K562 (cell line): ENCODE results near the gene GZMM. TPM values are rescaled to one million over a fixed set of nuclear protein-coding genes. Genes with fewer than 3 reads are reported as not detected.

Source experiments
- CBX8 ChIP-seq: fragments of 200-600 bp; sonication (generic); IDR thresholded peaks from 2 replicates; pipeline ENCODE4 v1.6.1; 2012; ENCODE audit warnings: borderline replicate concordance, mixed run types, low read depth, mild to moderate bottlenecking, moderate library complexity, mixed read lengths, low read length, control low read depth, inconsistent platforms; ENCODE audit not compliant: poor library complexity, severe bottlenecking; ENCODE audit errors: extremely low read depth
- DIDO1 ChIP-seq: fragments of 450-650 bp; IDR thresholded peaks from 2 replicates; pipeline ENCODE4 v1.6.1; 2016; ENCODE audit warnings: low read depth, missing biosample characterization, missing genetic modification characterization
- DPF2 ChIP-seq: fragments of 450-650 bp; IDR thresholded peaks from 2 replicates; pipeline ENCODE4 v1.6.1; 2016
- FOXO4 ChIP-seq: fragments of 450-650 bp; formaldehyde crosslinking; IDR thresholded peaks from 2 replicates; pipeline ENCODE4 v1.4.0; 2020; ENCODE audit warnings: mild to moderate bottlenecking, moderate library complexity
- HIVEP1 ChIP-seq: fragments of 250-450 bp; sonication (Bioruptor Pico); IDR thresholded peaks from 2 replicates; pipeline ENCODE4 v1.4.0; 2020; ENCODE audit warnings: mild to moderate bottlenecking
- MAFK ChIP-seq: IDR thresholded peaks from 2 replicates; pipeline ENCODE4 v1.6.1; 2011; ENCODE audit warnings: low read length, improper control_type of control experiment
- MYNN ChIP-seq, 2 experiments: sonication (generic); formaldehyde crosslinking in 1 of 2; IDR thresholded peaks; 2 replicates each; pipeline versions ENCODE4 v1.5.0 to v1.6.1; 2016 to 2020; ENCODE audit warnings: antibody characterized with exemption in 1 of 2, missing genetic modification reagents in 1 of 2
- RB1 ChIP-seq: fragments of 450-650 bp; IDR thresholded peaks from 2 replicates; pipeline ENCODE4 v1.6.1; 2017; ENCODE audit warnings: low read depth, mild to moderate bottlenecking
- REST ChIP-seq, 2 experiments: fragments of 450-650 bp; formaldehyde crosslinking in 1 of 2; IDR thresholded peaks; 2 replicates each; pipeline versions ENCODE4 v1.4.0 to v1.6.1; 2014 to 2020; ENCODE audit warnings: mild to moderate bottlenecking in 2 of 2, borderline replicate concordance in 1 of 2, low read depth in 1 of 2
- RHOXF2B ChIP-seq: fragments of 250-450 bp; sonication (Bioruptor Pico); conservative IDR thresholded peaks from 2 replicates; pipeline ENCODE4 v1.5.1; 2021
- SFPQ ChIP-seq: fragments of 200-400 bp; formaldehyde crosslinking; IDR thresholded peaks from 2 replicates; pipeline ENCODE4 v1.6.1; 2017; ENCODE audit warnings: mild to moderate bottlenecking, low read depth, low read length, moderate library complexity
- TAF1 ChIP-seq: IDR thresholded peaks from 2 replicates; pipeline ENCODE4 v1.6.1; 2011; ENCODE audit warnings: mild to moderate bottlenecking, low read length, moderate library complexity; ENCODE audit not compliant: insufficient read depth, control insufficient read depth, severe bottlenecking; ENCODE audit errors: extremely low read depth
- ZNF444 ChIP-seq: fragments of 250-450 bp; sonication (Bioruptor Pico); IDR thresholded peaks from 2 replicates; pipeline ENCODE4 v1.4.0; 2020; ENCODE audit warnings: mild to moderate bottlenecking, moderate library complexity
- polyA plus RNA-seq, 8 experiments: library from polyadenylated mRNA; depleted of rRNA in 4 of 8; stranded (reverse) in 5 of 8; unstranded in 3 of 8; fragments of >200 nt; fragmentation: Nextera tagmentation in 2 of 8; fragmentation: Illumina TruSeq in 1 of 8; extraction: Ambion mirVana in 2 of 8; extraction: Trizol in 1 of 8; gene quantifications; 2 replicates each; pipeline versions ENCODE4 v1.2.1 to v1.2.3, GENCODE V29; 2011 to 2014; ENCODE audit warnings: inconsistent platforms in 1 of 8, missing spikeins in 1 of 8
- total RNA-seq, 7 experiments: library from RNA; depleted of rRNA in 6 of 7; stranded (reverse); fragments of >200 nt in 6 of 7; fragmentation: Illumina TruSeq in 2 of 7; extraction: Trizol in 2 of 7; gene quantifications; 2 replicates each; pipeline versions ENCODE4 v1.2.1 to v1.2.3, GENCODE V29; 2011 to 2021; ENCODE audit warnings: low replicate concordance in 1 of 7

The GZMM gene
- total and polyA plus RNA-seq, 9 of the 15 experiments (the other 6 are each of a cell fraction or from before 2014, with no cell fraction given), result 0.08 to 2.6 (median 0.70) TPM; not detected in 2

- TF ChIP-seq SFPQ (no peak), RHOXF2B (CRISPR knock-in tag) (no peak), RB1 (peak; percentile 62), CBX8 (no peak), MYNN (IDR thresholded peaks at IDR 0.05) (peak; percentile 55; the same call in 1 of the 2 replicates), MYNN (CRISPR knock-in tag; IDR thresholded peaks at IDR 0.05) (no peak), FOXO4 (CRISPR knock-in tag) (no peak), DPF2 (no peak), ZNF444 (CRISPR knock-in tag) (no peak), REST (IDR thresholded peaks at IDR 0.05; ENCODE audit: borderline replicate concordance) (peak; percentile 98), REST (CRISPR knock-in tag; IDR thresholded peaks at IDR 0.05; ENCODE audit: low read depth) (0 out of 2 replicates have a peak, but pooled peaks have one; percentile 60), HIVEP1 (CRISPR knock-in tag) (no peak), MAFK (no peak), TAF1 (peak; percentile 97), DIDO1 (tag) (no peak)
Measured at GRCh38 chr19:572140-572742, 28.4 kb downstream of the GZMM start, which contains the start of gene BSG (continued).
